ENCODE data around the gene HES5.

The HES5 gene

GRCh38 chr1:2535981-2536380 lies 5.9 kb upstream of the HES5 start:
- no peak overlapping the region for H3K4me3 ChIP-seq (ENCODE audit: low read depth, low read length)
- in situ Hi-C loops (cut with HindIII; ENCODE audit: low sequenced_read_pairs) = no loop called here
- no peak for DNase-seq (ENCODE audit: low read depth)
- TF ChIP-seq CTCF (IDR thresholded peaks at IDR 0.05; ENCODE audit: low read depth, low read length, missing control alignments) = no peak

GRCh38 chr1:2535455-2535854 lies 5.4 kb upstream of the HES5 start:
- no peak for TF ChIP-seq CTCF (IDR thresholded peaks at IDR 0.05; ENCODE audit: low read depth, low read length, missing control alignments)
- no peak overlapping the region for H3K4me3 ChIP-seq (ENCODE audit: low read depth, low read length)
- DNase-seq (ENCODE audit: low read depth) = no peak
- in situ Hi-C loops (cut with HindIII; ENCODE audit: low sequenced_read_pairs) = no loop called here

GRCh38 chr1:2534687-2535441 lies 4.8 kb upstream of the HES5 start:
- no peak overlapping the region for H3K4me3 ChIP-seq (ENCODE audit: low read depth, low read length)
- DNase-seq (ENCODE audit: low read depth) = no peak
- in situ Hi-C loops (cut with HindIII; ENCODE audit: low sequenced_read_pairs) = no loop called here
- no peak for TF ChIP-seq CTCF (IDR thresholded peaks at IDR 0.05; ENCODE audit: low read depth, low read length, missing control alignments)

GRCh38 chr1:2534315-2534686 lies 4.2 kb upstream of the HES5 start:
- TF ChIP-seq CTCF (IDR thresholded peaks at IDR 0.05; ENCODE audit: low read depth, low read length, missing control alignments) = no peak
- in situ Hi-C loops (cut with HindIII; ENCODE audit: low sequenced_read_pairs) = no loop called here
- DNase-seq (ENCODE audit: low read depth) = no peak
- H3K4me3 ChIP-seq (ENCODE audit: low read depth, low read length) = no peak overlapping the region

GRCh38 chr1:2533365-2533764 lies 3.3 kb upstream of the HES5 start:
- no peak overlapping the region for H3K4me3 ChIP-seq (ENCODE audit: low read depth, low read length)
- no peak for TF ChIP-seq CTCF (IDR thresholded peaks at IDR 0.05; ENCODE audit: low read depth, low read length, missing control alignments)
- in situ Hi-C loops (cut with HindIII; ENCODE audit: low sequenced_read_pairs) = no loop called here
- DNase-seq (ENCODE audit: low read depth) = no peak

- no peak for TF ChIP-seq CTCF (IDR thresholded peaks at IDR 0.05; ENCODE audit: low read depth, low read length, missing control alignments)
- no peak overlapping the region for H3K4me3 ChIP-seq (ENCODE audit: low read depth, low read length)
- no peak for DNase-seq (ENCODE audit: low read depth)
- in situ Hi-C loops (cut with HindIII; ENCODE audit: low sequenced_read_pairs) = no loop called here
These were observed 2.6 kb upstream of the HES5 start for GRCh38 chr1:2532485-2533160.
